GM19239 (cell line): Measurements from ENCODE around the gene RASL11B.
"Not testable (repeated sequence)": the region's sequence is repeated elsewhere in the genome, so short reads cannot be mapped to it uniquely, and the experiment has no call there.

Experiments
- DNase-seq: peaks from one replicate; pipeline ENCODE4 v3.0.0; 2011; ENCODE audit warnings: low spot score; ENCODE audit not compliant: insufficient read length
- FAIRE-seq: peaks from 2 replicates; lab custom pipeline; 2011; peaks lifted over from hg19 to GRCh38; lab: Jason Lieb, UNC

Gene RASL11B

GRCh38 chr4:52861879-52862616, at the start of gene RASL11B:
TSS of gene RASL11B (plus strand) at chr4:52862317. CDS start at chr4:52862508, 191 bp downstream.
- FAIRE-seq (peak; percentile 54), DNase-seq (peak; percentile 96)

- DNase-seq (no peak), FAIRE-seq (no peak)
Measured at GRCh38 chr4:52813546-52813945, 48.6 kb upstream of the RASL11B start.

- DNase-seq (no peak), FAIRE-seq (no peak)
Measured at GRCh38 chr4:52822583-52822971, 39.5 kb upstream of the RASL11B start.

GRCh38 chr4:52822972-52823701, 39.0 kb upstream of the RASL11B start:
- FAIRE-seq = no peak
- DNase-seq = no peak

GRCh38 chr4:52823702-52824092, 38.4 kb upstream of the RASL11B start:
- DNase-seq (no peak), FAIRE-seq (no peak)

- no peak for DNase-seq
- FAIRE-seq = no peak
Measured at GRCh38 chr4:52824270-52824602, 37.9 kb upstream of the RASL11B start.

GRCh38 chr4:52824603-52825459, 37.3 kb upstream of the RASL11B start:
- FAIRE-seq = no peak
- no peak for DNase-seq

GRCh38 chr4:52825460-52826090, 36.5 kb upstream of the RASL11B start:
- DNase-seq = no peak
- FAIRE-seq = no peak

- FAIRE-seq (no peak), DNase-seq (no peak)
Measured at GRCh38 chr4:52833941-52834525, 28.1 kb upstream of the RASL11B start.

GRCh38 chr4:52834641-52835456, 27.3 kb upstream of the RASL11B start:
- FAIRE-seq, DNase-seq: not testable (repeated sequence)

GRCh38 chr4:52836120-52836519, 26.0 kb upstream of the RASL11B start:
- DNase-seq = no peak
- FAIRE-seq = no peak

GRCh38 chr4:52836678-52837077, 25.4 kb upstream of the RASL11B start:
- DNase-seq (no peak), FAIRE-seq (no peak)

GRCh38 chr4:52837716-52838558, 24.2 kb upstream of the RASL11B start:
- no peak for DNase-seq
- no peak for FAIRE-seq

- FAIRE-seq = no peak
- DNase-seq = no peak
Measured at GRCh38 chr4:52838729-52839586, 23.2 kb upstream of the RASL11B start.

- FAIRE-seq = no peak
Measured at GRCh38 chr4:52840531-52841370, 21.4 kb upstream of the RASL11B start.

GRCh38 chr4:52841682-52842456, 20.2 kb upstream of the RASL11B start:
- no peak for FAIRE-seq

More at GRCh38 chr4:52840531-52841370, 21.4 kb upstream of the RASL11B start:
- DNase-seq = no peak

More at GRCh38 chr4:52841682-52842456, 20.2 kb upstream of the RASL11B start:
- DNase-seq = no peak
